Large intestine (tissue), 3 donors: ENCODE measurements around the gene NUDCD2. TPM values are rescaled to one million over a fixed set of nuclear protein-coding genes. Genes with fewer than 3 reads are reported as not detected.
"Not testable (repeated sequence)": the region's sequence is repeated elsewhere in the genome, so short reads cannot be mapped to it uniquely, and the experiment has no call there.

Source experiments
- DNase-seq, 2 donors: peaks; one replicate each; pipeline versions ENCODE4 v3.0.0 to v3.0.0-alpha.2; 2013
- H3K27ac ChIP-seq: one replicate; pipeline ENCODE4 v1.5.1; 2013; ENCODE audit warnings: low read length
- H3K27me3 ChIP-seq: 2 replicates; pipeline ENCODE4 v1.6.1; 2013; ENCODE audit warnings: low read length; ENCODE audit not compliant: control insufficient read depth, insufficient read depth
- H3K36me3 ChIP-seq: 2 replicates; pipeline ENCODE4 v1.6.1; 2013; ENCODE audit warnings: low read length; ENCODE audit not compliant: control insufficient read depth, insufficient read depth
- H3K4me1 ChIP-seq: one replicate; pipeline ENCODE4 v1.6.1; 2013; ENCODE audit warnings: low read length; ENCODE audit not compliant: control insufficient read depth, insufficient read depth
- H3K4me3 ChIP-seq: one replicate; pipeline ENCODE4 v1.5.1; 2013; ENCODE audit warnings: low read length
- H3K9me3 ChIP-seq: one replicate; pipeline ENCODE4 v1.6.1; 2013; ENCODE audit warnings: mild to moderate bottlenecking, low read depth, low read length, moderate library complexity; ENCODE audit not compliant: control insufficient read depth
- WGBS: methylation state at CpG from one replicate; pipeline ENCODE4 v1.1.5; 2013; ENCODE audit warnings: low lambda C conversion rate; ENCODE audit not compliant: insufficient coverage; 5-methylcytosine and 5-hydroxymethylcytosine counted together
- polyA plus RNA-seq: library from polyadenylated mRNA; unstranded; fragments of 120-200 nt; gene quantifications from one replicate; pipeline ENCODE4 v1.2.1, GENCODE V29; 2013

Gene NUDCD2
- polyA plus RNA-seq, 1 donor = 24.9 TPM

- WGBS = no CpG with 5 or more reads among the region's 3 CpGs
- Histone ChIP-seq H3K4me1 (peaks cover 21% of the 10 kb centered on the region), H3K36me3 (no peaks in the 10 kb centered on the region), H3K9me3 (no peaks in the 10 kb centered on the region), H3K27ac (peak overlapping the region; percentile 33), H3K4me3 (no peak overlapping the region), H3K27me3 (no peaks in the 10 kb centered on the region)
- DNase-seq = peak; percentile 25 to 57
Measured at GRCh38 chr5:163434401-163434866, 25.5 kb downstream of the NUDCD2 start.

- H3K27me3 ChIP-seq = no peaks in the 10 kb centered on the region
- WGBS = 0% methylated on average over 1 of the region's 5 CpGs
- peaks cover 21% of the 10 kb centered on the region for H3K4me1 ChIP-seq
- peak in 1 of 2 donors; percentile 66 for DNase-seq
- H3K27ac ChIP-seq = no peak overlapping the region
- H3K9me3 ChIP-seq = no peaks in the 10 kb centered on the region
- H3K36me3 ChIP-seq = no peaks in the 10 kb centered on the region
- no peak overlapping the region for H3K4me3 ChIP-seq
Measured at GRCh38 chr5:163433271-163433670, 26.6 kb downstream of the NUDCD2 start.

- Histone ChIP-seq H3K27ac (no peak overlapping the region), H3K4me3 (no peak overlapping the region), H3K36me3 (no peaks in the 10 kb centered on the region), H3K27me3 (no peaks in the 10 kb centered on the region), H3K4me1 (peaks cover 21% of the 10 kb centered on the region), H3K9me3 (no peaks in the 10 kb centered on the region)
- peak in 1 of 2 donors; percentile 52 for DNase-seq
- WGBS = no CpG with 5 or more reads among the region's 1 CpG
Measured at GRCh38 chr5:163432544-163432943, 27.4 kb downstream of the NUDCD2 start.

GRCh38 chr5:163426128-163426527, 33.8 kb downstream of the NUDCD2 start:
- DNase-seq, H3K27ac ChIP-seq, H3K4me3 ChIP-seq, H3K9me3 ChIP-seq, H3K36me3 ChIP-seq, H3K27me3 ChIP-seq, H3K4me1 ChIP-seq: not testable (repeated sequence)
- no CpG with 5 or more reads among the region's 4 CpGs for WGBS

- no peaks in the 10 kb centered on the region for H3K27me3 ChIP-seq
- WGBS = 100% methylated on average over 1 of the region's 1 CpG
- H3K27ac ChIP-seq = no peak overlapping the region
- H3K36me3 ChIP-seq = no peaks in the 10 kb centered on the region
- no peaks in the 10 kb centered on the region for H3K4me1 ChIP-seq
- H3K9me3 ChIP-seq = no peaks in the 10 kb centered on the region
- no peak for DNase-seq
- H3K4me3 ChIP-seq = no peak overlapping the region
Measured at GRCh38 chr5:163424836-163425235, 35.1 kb downstream of the NUDCD2 start.

GRCh38 chr5:163415673-163416072, 44.2 kb downstream of the NUDCD2 start:
- not testable (repeated sequence) for H3K4me1 ChIP-seq, H3K9me3 ChIP-seq, DNase-seq, H3K27ac ChIP-seq, H3K36me3 ChIP-seq, H3K4me3 ChIP-seq, H3K27me3 ChIP-seq
- no CpG with 5 or more reads among the region's 15 CpGs for WGBS

- Histone ChIP-seq H3K27me3 (no peaks in the 10 kb centered on the region), H3K4me1 (peaks cover 5% of the 10 kb centered on the region), H3K36me3 (no peaks in the 10 kb centered on the region), H3K9me3 (no peaks in the 10 kb centered on the region), H3K4me3 (no peak overlapping the region), H3K27ac (no peak overlapping the region)
- no peak for DNase-seq
- WGBS = no CpG with 5 or more reads among the region's 2 CpGs
Measured at GRCh38 chr5:163410505-163410904, 49.4 kb downstream of the NUDCD2 start.

GRCh38 chr5:163409384-163409783, 50.5 kb downstream of the NUDCD2 start:
- no peak overlapping the region for H3K4me3 ChIP-seq
- no peak overlapping the region for H3K27ac ChIP-seq
- no peaks in the 10 kb centered on the region for H3K36me3 ChIP-seq
- no peaks in the 10 kb centered on the region for H3K27me3 ChIP-seq
- H3K9me3 ChIP-seq = no peaks in the 10 kb centered on the region
- no peak for DNase-seq
- 60% methylated on average over 1 of the region's 6 CpGs for WGBS
- H3K4me1 ChIP-seq = peaks cover 5% of the 10 kb centered on the region

GRCh38 chr5:163408311-163408923, 51.5 kb downstream of the NUDCD2 start:
- Histone ChIP-seq H3K27ac (no peak overlapping the region), H3K4me3 (no peak overlapping the region), H3K4me1 (peaks cover 5% of the 10 kb centered on the region), H3K36me3 (no peaks in the 10 kb centered on the region), H3K27me3 (no peaks in the 10 kb centered on the region), H3K9me3 (no peaks in the 10 kb centered on the region)
- DNase-seq = peak; percentile 18 to 33
- 0% methylated on average over 2 of the region's 9 CpGs for WGBS

GRCh38 chr5:163407034-163407655, 52.8 kb downstream of the NUDCD2 start:
- 67% methylated on average over 1 of the region's 2 CpGs for WGBS
- Histone ChIP-seq H3K36me3 (no peaks in the 10 kb centered on the region), H3K27ac (no peak overlapping the region), H3K4me1 (peaks cover 5% of the 10 kb centered on the region), H3K4me3 (no peak overlapping the region), H3K27me3 (no peaks in the 10 kb centered on the region), H3K9me3 (no peaks in the 10 kb centered on the region)
- no peak for DNase-seq
